ENCODE results near the gene ZBTB34. TPM values are rescaled to one million over a fixed set of nuclear protein-coding genes. Genes with fewer than 3 reads are reported as not detected.

The ZBTB34 gene
- total RNA-seq, 1 donor from 2014 or later = 16.1 TPM

DNA sequence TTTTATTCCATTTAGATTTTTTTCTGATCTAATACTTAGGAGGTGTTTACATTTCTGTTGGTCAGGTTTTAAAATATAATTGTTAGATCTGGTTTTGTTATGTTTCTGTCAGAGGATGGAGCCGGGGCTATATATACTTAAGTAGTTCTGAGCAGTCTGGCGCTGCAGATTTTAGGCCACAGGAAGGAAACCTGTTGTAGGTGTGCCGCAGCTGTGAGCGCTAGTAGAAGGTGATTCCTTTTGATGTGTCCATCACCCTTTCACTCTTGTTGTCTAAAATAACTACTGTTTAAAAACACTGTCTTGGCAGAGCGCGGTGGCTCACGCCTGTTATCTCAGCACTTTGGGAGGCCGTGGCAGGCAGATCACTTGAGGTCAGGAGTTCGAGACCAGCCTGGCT lies 17.0 kb downstream of the ZBTB34 start:
- Mint-ChIP-seq H3K27ac (ENCODE audit: unreplicated experiment) (no peak overlapping the region), H3K4me3 (no peak overlapping the region), H3K4me1 (peaks cover 15% of the 10 kb centered on the region), H3K27me3 (ENCODE audit: low read depth) (peaks cover 2% of the 10 kb centered on the region), H3K9me3 (no peaks in the 10 kb centered on the region), H3K36me3 (ENCODE audit: low read depth) (peaks cover 4% of the 10 kb centered on the region)
- TF ChIP-seq CTCF (conservative IDR thresholded peaks at IDR 0.05) = no peak
- no peak for DNase-seq (ENCODE audit: low read depth, low spot score)

DNA sequence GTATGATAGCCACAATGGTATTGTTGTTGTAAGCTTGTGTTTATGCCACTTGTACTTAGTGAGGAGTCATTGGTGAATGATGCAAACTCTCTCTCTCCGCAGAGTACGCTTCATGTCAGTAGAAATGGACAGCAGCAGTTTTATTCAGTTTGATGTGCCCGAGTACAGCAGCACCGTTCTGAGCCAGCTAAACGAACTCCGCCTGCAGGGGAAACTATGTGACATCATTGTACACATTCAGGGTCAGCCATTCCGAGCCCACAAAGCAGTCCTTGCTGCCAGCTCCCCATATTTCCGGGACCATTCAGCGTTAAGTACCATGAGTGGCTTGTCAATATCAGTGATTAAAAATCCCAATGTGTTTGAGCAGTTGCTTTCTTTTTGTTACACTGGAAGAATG lies 18.8 kb downstream of the ZBTB34 start:
- no peak for TF ChIP-seq CTCF (conservative IDR thresholded peaks at IDR 0.05)
- peaks cover 2% of the 10 kb centered on the region for H3K27me3 Mint-ChIP-seq (ENCODE audit: low read depth)
- peaks cover 4% of the 10 kb centered on the region for H3K36me3 Mint-ChIP-seq (ENCODE audit: low read depth)
- no peaks in the 10 kb centered on the region for H3K9me3 Mint-ChIP-seq
- H3K27ac Mint-ChIP-seq (ENCODE audit: unreplicated experiment) = no peak overlapping the region
- no peak overlapping the region for H3K4me3 Mint-ChIP-seq
- H3K4me1 Mint-ChIP-seq = peaks cover 12% of the 10 kb centered on the region
- no peak for DNase-seq (ENCODE audit: low read depth, low spot score)

DNA sequence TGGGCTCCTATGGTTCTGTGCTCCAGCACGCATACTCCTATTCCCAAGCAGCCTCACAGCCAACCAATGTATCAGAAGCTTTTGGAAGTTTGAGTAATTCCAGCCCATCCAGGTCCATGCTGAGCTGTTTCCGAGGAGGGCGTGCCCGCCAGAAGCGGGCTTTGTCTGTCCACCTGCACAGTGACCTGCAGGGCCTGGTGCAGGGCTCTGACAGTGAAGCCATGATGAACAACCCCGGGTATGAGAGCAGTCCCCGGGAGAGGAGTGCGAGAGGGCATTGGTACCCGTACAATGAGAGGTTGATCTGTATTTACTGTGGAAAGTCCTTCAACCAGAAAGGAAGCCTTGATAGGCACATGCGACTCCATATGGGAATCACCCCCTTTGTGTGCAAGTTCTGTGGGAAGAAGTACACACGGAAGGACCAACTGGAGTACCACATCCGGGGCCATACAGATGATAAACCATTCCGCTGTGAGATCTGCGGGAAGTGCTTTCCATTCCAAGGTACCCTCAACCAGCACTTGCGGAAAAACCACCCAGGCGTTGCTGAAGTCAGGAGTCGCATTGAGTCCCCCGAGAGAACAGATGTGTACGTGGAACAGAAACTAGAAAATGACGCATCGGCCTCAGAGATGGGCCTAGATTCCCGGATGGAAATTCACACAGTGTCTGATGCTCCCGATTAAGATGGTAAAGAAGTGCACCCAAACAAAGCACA lies 19.9 kb downstream of the ZBTB34 start:
- peaks cover 2% of the 10 kb centered on the region for H3K36me3 Mint-ChIP-seq (ENCODE audit: low read depth)
- H3K27me3 Mint-ChIP-seq (ENCODE audit: low read depth) = peaks cover 2% of the 10 kb centered on the region
- no peaks in the 10 kb centered on the region for H3K9me3 Mint-ChIP-seq
- peaks cover 8% of the 10 kb centered on the region for H3K4me1 Mint-ChIP-seq
- H3K4me3 Mint-ChIP-seq = no peak overlapping the region
- no peak for TF ChIP-seq CTCF (conservative IDR thresholded peaks at IDR 0.05)
- DNase-seq (ENCODE audit: low read depth, low spot score) = no peak
- no peak overlapping the region for H3K27ac Mint-ChIP-seq (ENCODE audit: unreplicated experiment)

DNA sequence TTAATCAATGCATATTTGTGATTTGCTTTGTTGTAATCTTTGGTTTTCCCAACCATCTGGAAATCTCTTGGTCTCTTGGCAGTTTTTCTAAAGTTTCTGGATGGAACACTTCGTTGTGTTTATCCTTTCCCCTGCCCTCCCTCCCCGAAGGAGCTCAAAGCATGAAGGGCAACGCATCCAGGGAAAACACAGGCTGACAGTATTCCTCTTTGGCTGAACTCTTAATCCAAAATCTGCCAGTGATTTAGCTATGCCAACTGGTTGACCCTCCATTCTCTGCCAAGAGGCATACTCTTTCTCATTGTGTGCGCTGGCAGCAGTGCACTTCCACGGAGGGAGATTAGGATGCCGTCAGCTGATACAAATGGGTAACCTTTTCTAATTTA lies 20.5 kb downstream of the ZBTB34 start:
- Mint-ChIP-seq H3K9me3 (no peaks in the 10 kb centered on the region), H3K4me1 (peaks cover 6% of the 10 kb centered on the region), H3K27ac (ENCODE audit: unreplicated experiment) (no peak overlapping the region), H3K4me3 (no peak overlapping the region), H3K27me3 (ENCODE audit: low read depth) (peaks cover 2% of the 10 kb centered on the region), H3K36me3 (ENCODE audit: low read depth) (peaks cover 2% of the 10 kb centered on the region)
- DNase-seq (ENCODE audit: low read depth, low spot score) = no peak
- TF ChIP-seq CTCF (conservative IDR thresholded peaks at IDR 0.05) = no peak

DNA sequence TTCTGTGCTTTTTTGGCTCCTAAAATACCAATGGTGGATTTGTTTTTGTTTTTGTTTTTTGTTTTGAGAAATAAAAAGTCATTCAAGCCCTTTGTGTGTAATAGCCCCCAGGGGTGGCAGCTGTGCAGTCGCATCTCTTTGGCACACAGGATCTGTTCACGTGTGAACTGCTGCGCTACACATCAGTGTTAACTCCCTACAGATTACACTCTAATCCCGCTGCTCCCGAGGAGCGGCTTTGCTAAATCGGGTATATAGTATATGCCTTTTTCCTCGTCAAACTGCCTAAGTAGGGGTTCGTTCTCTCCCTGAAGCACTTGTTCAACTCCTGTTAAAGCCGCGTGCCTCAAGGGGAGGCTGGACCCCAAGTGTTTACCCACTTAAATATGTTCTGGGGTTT lies 22.3 kb downstream of the ZBTB34 start:
- Mint-ChIP-seq H3K9me3 (no peaks in the 10 kb centered on the region), H3K27me3 (ENCODE audit: low read depth) (no peaks in the 10 kb centered on the region), H3K4me1 (peaks cover 8% of the 10 kb centered on the region), H3K27ac (ENCODE audit: unreplicated experiment) (no peak overlapping the region), H3K36me3 (ENCODE audit: low read depth) (no peaks in the 10 kb centered on the region), H3K4me3 (no peak overlapping the region)
- no peak for TF ChIP-seq CTCF (conservative IDR thresholded peaks at IDR 0.05)
- no peak for DNase-seq (ENCODE audit: low read depth, low spot score)
